IMR-90 (cell line): ENCODE data around the gene CCDC33. TPM values are rescaled to one million over a fixed set of nuclear protein-coding genes. Genes with fewer than 3 reads are reported as not detected.

Experiments used
- ATAC-seq: fragments of 200-7000 bp; cut with Tn5 transposase; 2 replicates; pipeline ENCODE4 v1.9.1; 2020; ENCODE audit warnings: low read depth, mild to moderate bottlenecking, moderate library complexity
- BruUV-seq: library from RNA; stranded (reverse); fragments of 400-500 nt; replicated peaks from 2 replicates; lab custom pipeline; 2021; lab: Mats Ljungman, UMichigan
- CTCF ChIA-PET: fragments of 300-600 bp; formaldehyde crosslinking; extraction: SDS; loops from one replicate; lab custom pipeline; 2021; ENCODE audit warnings: antibody characterized with exemption; lab: Yijun Ruan, JAX
- POLR2A ChIA-PET: fragments of 300-600 bp; sonication (Branson Sonifier 250); formaldehyde crosslinking; loops from one replicate; lab custom pipeline; 2022; ENCODE audit warnings: antibody characterized with exemption; ENCODE audit not compliant: unreplicated experiment; lab: Charles Lee
- DNase-seq: peaks from one replicate; pipeline ENCODE4 v3.0.0; 2013
- H2AFZ ChIP-seq: replicated peaks from 2 replicates; pipeline ENCODE3; 2013; ENCODE audit warnings: low read length, mild to moderate bottlenecking; ENCODE audit not compliant: poor library complexity
- H2AK5ac ChIP-seq: 2 replicates; pipeline ENCODE4 v1.6.1; 2013; ENCODE audit warnings: low read depth, low read length, inconsistent platforms
- H2AK9ac ChIP-seq: replicated peaks from 2 replicates; pipeline ENCODE3; 2013; ENCODE audit warnings: mild to moderate bottlenecking, low read depth, low read length, moderate library complexity; ENCODE audit not compliant: poor library complexity
- H2BK120ac ChIP-seq: 2 replicates; pipeline ENCODE4 v1.6.1; 2013; ENCODE audit warnings: low read depth, low read length, inconsistent platforms
- H2BK15ac ChIP-seq: 3 replicates; pipeline ENCODE4 v1.6.1; 2013; ENCODE audit warnings: low read depth, low read length, inconsistent platforms
- H2BK20ac ChIP-seq: 2 replicates; pipeline ENCODE4 v1.6.1; 2013; ENCODE audit warnings: low read depth, mild to moderate bottlenecking, inconsistent platforms, low read length, moderate library complexity
- H2BK5ac ChIP-seq: 2 replicates; pipeline ENCODE4 v1.6.1; 2013; ENCODE audit warnings: mild to moderate bottlenecking, low read depth, low read length, inconsistent platforms; ENCODE audit not compliant: poor library complexity, severe bottlenecking
- H3K14ac ChIP-seq: replicated peaks from 2 replicates; pipeline ENCODE4 v1.6.1; 2013; ENCODE audit warnings: low read depth, low read length, inconsistent platforms
- H3K18ac ChIP-seq: 2 replicates; pipeline ENCODE4 v1.6.1; 2013; ENCODE audit warnings: low read depth, low read length, control low read depth
- H3K23ac ChIP-seq: 2 replicates; pipeline ENCODE4 v1.6.1; 2013; ENCODE audit warnings: low read depth, low read length, inconsistent platforms
- H3K27ac ChIP-seq: 2 replicates; pipeline ENCODE4 v1.5.1; 2013; ENCODE audit warnings: mild to moderate bottlenecking, control low read depth, low read length; ENCODE audit not compliant: insufficient read depth
- H3K27me3 ChIP-seq: 2 replicates; pipeline ENCODE4 v1.6.1; 2013; ENCODE audit warnings: low read length; ENCODE audit not compliant: control insufficient read depth, insufficient read depth
- H3K36me3 ChIP-seq: 2 replicates; pipeline ENCODE4 v1.6.1; 2013; ENCODE audit warnings: low read length, mixed read lengths; ENCODE audit not compliant: control insufficient read depth, insufficient read depth
- H3K4ac ChIP-seq: 2 replicates; pipeline ENCODE4 v1.6.1; 2013; ENCODE audit warnings: low read depth, low read length, inconsistent platforms
- H3K4me1 ChIP-seq: 2 replicates; pipeline ENCODE4 v1.6.1; 2013; ENCODE audit warnings: low read length, mixed read lengths; ENCODE audit not compliant: control insufficient read depth, insufficient read depth
- H3K4me2 ChIP-seq: 2 replicates; pipeline ENCODE4 v1.6.1; 2013; ENCODE audit warnings: low read depth, mild to moderate bottlenecking, control low read depth, low read length, moderate library complexity
- H3K4me3 ChIP-seq: 2 replicates; pipeline ENCODE4 v1.5.1; 2013; ENCODE audit warnings: low read depth, mild to moderate bottlenecking, control low read depth, low read length, moderate library complexity; ENCODE audit not compliant: insufficient read depth
- H3K56ac ChIP-seq: 2 replicates; pipeline ENCODE4 v1.6.1; 2013; ENCODE audit warnings: low read length, inconsistent platforms; ENCODE audit not compliant: insufficient read depth; ENCODE audit errors: extremely low read depth
- H3K79me1 ChIP-seq, 2 experiments: 2 replicates each; pipeline ENCODE4 v1.6.1; 2013; ENCODE audit warnings: low read length in 2 of 2, inconsistent platforms in 1 of 2, low read depth in 1 of 2
- H3K9ac ChIP-seq: 2 replicates; pipeline ENCODE4 v1.6.1; 2013; ENCODE audit warnings: low read depth, low read length, control low read depth
- H3K9me1 ChIP-seq: 2 replicates; pipeline ENCODE4 v1.6.1; 2013; ENCODE audit warnings: low read length, inconsistent platforms; ENCODE audit not compliant: insufficient read depth
- H3K9me3 ChIP-seq: 2 replicates; pipeline ENCODE4 v1.6.1; 2013; ENCODE audit warnings: low read length; ENCODE audit not compliant: control insufficient read depth, insufficient read depth
- H4K20me1 ChIP-seq: 2 replicates; pipeline ENCODE4 v1.6.1; 2013; ENCODE audit warnings: low read length, inconsistent platforms; ENCODE audit not compliant: insufficient read depth
- H4K5ac ChIP-seq: 2 replicates; pipeline ENCODE4 v1.6.1; 2013; ENCODE audit warnings: mild to moderate bottlenecking, low read depth, low read length, control low read depth
- H4K8ac ChIP-seq, 2 experiments: 2 replicates each; pipeline ENCODE4 v1.6.1; 2013; ENCODE audit warnings: low read depth in 2 of 2, low read length in 2 of 2, control low read depth in 1 of 2, inconsistent platforms in 1 of 2
- H4K91ac ChIP-seq: 2 replicates; pipeline ENCODE4 v1.6.1; 2013; ENCODE audit warnings: low read depth, low read length, inconsistent platforms; ENCODE audit not compliant: insufficient read depth
- BHLHE40 ChIP-seq: fragments of 150-350 bp; IDR thresholded peaks from 2 replicates; pipeline ENCODE4 v1.6.1; 2016; ENCODE audit warnings: mild to moderate bottlenecking, low read depth, low read length
- CEBPB ChIP-seq: IDR thresholded peaks from 2 replicates; pipeline ENCODE4 v1.6.1; 2012; ENCODE audit warnings: low read depth, low read length, improper control_type of control experiment
- FOS ChIP-seq: fragments of 150-350 bp; IDR thresholded peaks from 2 replicates; pipeline ENCODE4 v1.6.1; 2016; ENCODE audit warnings: low read depth, low read length
- MAZ ChIP-seq: IDR thresholded peaks from 2 replicates; pipeline ENCODE4 v1.6.1; 2012; ENCODE audit warnings: low read depth, mild to moderate bottlenecking, low read length, improper control_type of control experiment, moderate library complexity, borderline replicate concordance
- RCOR1 ChIP-seq: IDR thresholded peaks from 2 replicates; pipeline ENCODE4 v1.6.1; 2012; ENCODE audit warnings: mild to moderate bottlenecking, low read length, improper control_type of control experiment; ENCODE audit not compliant: insufficient replicate concordance
- SMC3 ChIP-seq: fragments of 150-350 bp; IDR thresholded peaks from 2 replicates; pipeline ENCODE4 v1.6.1; 2016; ENCODE audit warnings: low read depth, mild to moderate bottlenecking, antibody characterized with exemption, low read length, moderate library complexity
- WGBS, 2 experiments: methylation state at CpG; one replicate each; pipeline versions ENCODE4 v1.1.5 to v1.1.7; 2013; ENCODE audit warnings: missing lambda C conversion rate in 2 of 2; ENCODE audit not compliant: insufficient read length in 1 of 2; ENCODE audit errors: extremely low coverage in 2 of 2; 5-methylcytosine and 5-hydroxymethylcytosine counted together
- dilution Hi-C: fragments of 300-500 bp; cut with HindIII; formaldehyde crosslinking; loops from one replicate; pipeline ENCODE4 v1.14.3; 2018; ENCODE audit warnings: low sequenced_read_pairs; ENCODE audit not compliant: unreplicated experiment
- in situ Hi-C: fragments of 300-500 bp; cut with MboI; formaldehyde crosslinking; loops from 3 replicates; pipeline ENCODE4 v1.14.3; 2019; ENCODE audit warnings: low sequenced_read_pairs, inconsistent platforms, mixed read lengths
- intact Hi-C: fragments of 100-400 bp; cut with micrococcal nuclease; formaldehyde crosslinking; loops from 2 replicates; pipeline ENCODE4 v1.10.0; 2022
- polyA plus RNA-seq, 3 experiments: library from polyadenylated mRNA; depleted of rRNA; stranded (reverse); fragments of >200 nt; gene quantifications; 2 replicates each; pipeline ENCODE4 v1.2.3, GENCODE V29; 2012; ENCODE audit warnings: low replicate concordance in 1 of 3
- total RNA-seq: library from RNA; depleted of rRNA; stranded (reverse); fragments of >200 nt; gene quantifications from 2 replicates; pipeline ENCODE4 v1.2.3, GENCODE V29; 2012

CCDC33 gene
- total and polyA plus RNA-seq, 2 of the 4 experiments (the other 2 are of a cell fraction) = not detected

DNA sequence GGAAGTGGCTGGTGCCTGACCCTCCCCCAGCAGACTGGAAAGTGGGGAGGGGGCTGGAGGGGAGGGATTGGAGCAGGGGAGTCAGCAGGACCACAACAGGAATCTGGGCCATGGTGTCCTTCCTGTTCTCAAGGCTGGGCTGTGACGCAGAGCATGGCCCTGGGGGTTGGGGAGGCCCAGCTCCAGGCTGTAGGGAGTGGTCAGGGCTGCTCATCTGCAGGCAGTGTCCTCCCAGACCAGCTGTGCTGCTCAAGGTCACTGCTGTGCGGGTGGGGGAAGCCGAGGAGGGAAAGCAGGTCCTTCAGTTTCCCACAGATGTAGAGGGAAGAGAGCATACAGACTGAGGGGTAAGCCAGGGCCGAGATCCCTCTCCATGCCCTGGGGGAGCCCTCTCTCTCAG lies 90.6 kb downstream of the CCDC33 start:
- H3K18ac ChIP-seq = no peak overlapping the region
- peaks cover 51% of the 10 kb centered on the region for H3K27me3 ChIP-seq
- no peaks in the 10 kb centered on the region for H3K36me3 ChIP-seq
- BruUV-seq = no TSS peak
- H2BK15ac ChIP-seq = no peak overlapping the region
- no peaks in the 10 kb centered on the region for H3K9me3 ChIP-seq
- intact Hi-C loops = no loop called here
- ChIA-PET POLR2A (interaction anchor here (0.5 kb wide), 1 partner anchor 22 kb away, joined by 4 read pairs; no protein-coding TSS in a partner anchor), CTCF (no interaction called here)
- H4K20me1 ChIP-seq = no peaks in the 10 kb centered on the region
- ATAC-seq (peak; percentile 25; the same call in 1 of the 2 replicates), DNase-seq (peak; percentile 5)
- no CpG with 5 or more reads among the region's 4 CpGs for WGBS, 2 experiments
- H2AK5ac ChIP-seq = no peak overlapping the region
- H3K14ac ChIP-seq = no peak overlapping the region
- H3K79me1 ChIP-seq = no peaks in the 10 kb centered on the region
- H4K5ac ChIP-seq = no peak overlapping the region
- no peak overlapping the region for H3K23ac ChIP-seq
- H3K9me1 ChIP-seq = no peaks in the 10 kb centered on the region
- in situ Hi-C loops = no loop called here
- H3K9ac ChIP-seq = no peak overlapping the region
- H2BK120ac ChIP-seq = no peak overlapping the region
- no peak overlapping the region for H3K4ac ChIP-seq
- H2AK9ac ChIP-seq = peak overlapping the region; percentile 3
- no peak overlapping the region for H4K91ac ChIP-seq
- H2BK5ac ChIP-seq = no peak overlapping the region
- dilution Hi-C loops = no loop called here
- no peak overlapping the region for H3K4me3 ChIP-seq
- H3K4me1 ChIP-seq = no peaks in the 10 kb centered on the region
- H2AFZ ChIP-seq = no peak overlapping the region
- no peak overlapping the region for H3K56ac ChIP-seq
- TF ChIP-seq CEBPB (no peak), FOS (no peak), RCOR1 (no peak), MAZ (no peak), BHLHE40 (no peak), SMC3 (no peak)
- no peak overlapping the region for H3K4me2 ChIP-seq
- no peak overlapping the region for H2BK20ac ChIP-seq
- no peak overlapping the region for H4K8ac ChIP-seq
- H3K27ac ChIP-seq = no peak overlapping the region
